ENCODE measurements around the gene ANO1.

The ANO1 gene

GRCh38 chr11:70080763-70081162 is 2.6 kb downstream of the ANO1 start:
- no peak for TF ChIP-seq CTCF (IDR thresholded peaks at IDR 0.05; ENCODE audit: low read depth, low read length)
- no peak overlapping the region for H3K4me3 ChIP-seq (ENCODE audit: low read depth, low read length)

DNA sequence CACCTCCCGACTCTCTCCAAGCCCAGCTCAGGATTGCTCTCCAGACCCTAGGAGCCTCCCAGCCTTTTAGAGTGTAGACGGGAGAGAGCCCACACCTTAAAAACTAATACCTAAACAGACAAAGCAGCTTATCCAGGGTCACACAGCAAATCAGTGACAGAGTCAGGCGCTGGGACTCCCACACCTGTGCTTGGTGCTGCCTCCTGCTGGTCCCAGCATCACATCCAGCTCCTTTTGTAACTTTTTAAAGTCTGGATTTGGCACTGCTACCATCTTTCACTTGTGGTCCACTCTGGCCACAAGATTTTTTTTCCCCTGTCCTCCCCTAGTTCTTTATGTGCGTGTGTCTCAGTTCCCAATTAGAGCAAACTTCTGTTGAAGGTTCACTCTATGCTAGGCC is 4.7 kb downstream of the ANO1 start:
- H3K4me3 ChIP-seq (ENCODE audit: low read depth, low read length), result no peak overlapping the region
- TF ChIP-seq CTCF (IDR thresholded peaks at IDR 0.05; ENCODE audit: low read depth, low read length), result 0 out of 2 replicates have a peak, but pooled peaks have one; percentile 17

DNA sequence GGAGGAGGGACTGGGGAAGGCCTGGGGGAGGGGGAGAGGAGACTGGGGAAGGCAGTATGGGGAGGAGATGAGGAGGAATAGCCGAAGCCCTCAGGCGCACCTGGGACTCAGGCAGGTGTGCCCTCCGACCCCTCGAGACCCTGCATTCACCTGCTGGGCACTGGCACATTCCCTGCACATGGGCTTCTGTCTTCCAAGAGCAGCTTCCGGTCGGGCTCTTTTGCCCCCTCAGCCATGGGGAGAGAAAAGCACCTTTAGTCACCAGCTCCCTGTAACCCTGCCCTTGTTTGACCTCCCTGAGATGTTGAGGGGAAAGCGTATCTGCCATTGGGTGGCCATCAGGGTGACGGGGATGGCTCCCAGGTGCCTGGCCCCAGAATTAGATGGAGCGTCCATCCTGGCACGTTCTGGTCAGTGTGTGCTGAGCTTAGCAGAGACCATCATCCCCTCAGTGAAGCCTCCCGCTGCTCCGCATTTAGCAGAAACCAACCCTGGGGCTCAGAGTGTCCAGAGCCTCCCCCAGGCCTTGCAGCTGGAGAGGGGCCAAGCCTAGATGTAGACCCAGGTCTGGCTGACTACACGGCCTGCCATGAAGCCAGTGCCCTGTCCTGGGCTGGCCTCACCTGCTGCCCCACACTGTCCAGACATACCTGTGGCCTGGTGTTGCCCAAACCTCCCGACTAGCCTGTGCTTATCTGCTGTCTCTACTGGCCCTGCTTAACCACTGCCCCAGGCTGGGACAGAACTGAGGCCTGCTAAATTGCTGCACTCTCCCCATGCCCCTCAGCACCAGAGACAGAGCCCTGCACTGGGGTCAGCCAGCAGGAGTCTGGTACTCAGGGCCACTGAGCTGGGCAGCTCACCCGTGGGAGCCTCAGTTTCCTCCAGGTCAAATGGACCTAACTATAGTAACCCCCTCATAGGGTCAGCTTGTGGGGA is 6.2 kb downstream of the ANO1 start:
- no peak overlapping the region for H3K4me3 ChIP-seq (ENCODE audit: low read depth, low read length)
- TF ChIP-seq CTCF (IDR thresholded peaks at IDR 0.05; ENCODE audit: low read depth, low read length), result no peak

DNA sequence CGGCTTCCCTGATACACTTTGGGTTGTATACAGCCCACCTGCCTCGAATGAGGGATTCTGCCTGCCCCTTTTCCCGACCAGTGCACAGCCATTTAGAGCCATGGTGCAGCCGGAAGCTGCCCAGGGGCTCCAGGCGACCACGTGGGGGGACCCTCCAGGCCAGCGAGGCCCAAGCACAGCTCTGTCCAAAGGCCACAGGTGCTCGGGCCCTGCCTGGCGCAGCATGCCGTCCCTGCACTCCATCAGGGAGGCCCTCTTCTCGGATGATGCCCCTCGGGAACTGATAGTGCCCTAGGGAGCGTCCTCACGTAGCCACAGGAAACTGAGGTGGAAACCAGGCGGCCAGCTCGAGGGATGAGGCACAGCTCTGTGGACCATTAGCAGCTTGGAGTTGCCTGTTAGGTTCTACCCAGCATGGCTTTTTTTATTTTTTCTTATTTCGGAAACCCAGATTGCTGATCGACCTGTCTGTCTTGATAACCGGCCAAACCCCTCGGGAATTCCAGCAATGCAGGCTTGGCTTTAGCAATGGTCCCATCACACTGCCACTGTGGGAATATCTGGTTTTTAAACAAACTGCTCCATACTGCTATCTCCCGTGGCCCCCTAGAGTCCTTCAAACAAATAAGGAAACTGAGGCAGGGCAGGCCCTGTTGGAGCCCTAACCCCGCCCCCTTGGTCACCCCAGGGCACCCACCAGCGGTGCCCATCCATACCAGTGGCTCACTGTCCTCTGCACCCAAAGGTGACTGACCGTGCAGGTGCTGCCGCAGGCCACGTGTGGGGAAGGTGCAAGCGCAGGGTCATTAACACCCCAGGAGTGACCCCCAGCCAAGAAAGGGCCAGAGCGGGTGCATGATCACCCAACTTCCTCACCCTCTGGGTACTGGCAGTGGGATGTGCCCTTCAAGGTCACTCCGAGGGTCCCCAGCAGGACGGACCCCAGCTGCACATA is 8.0 kb downstream of the ANO1 start:
- no peak overlapping the region for H3K4me3 ChIP-seq (ENCODE audit: low read depth, low read length)
- TF ChIP-seq CTCF (IDR thresholded peaks at IDR 0.05; ENCODE audit: low read depth, low read length), result no peak

DNA sequence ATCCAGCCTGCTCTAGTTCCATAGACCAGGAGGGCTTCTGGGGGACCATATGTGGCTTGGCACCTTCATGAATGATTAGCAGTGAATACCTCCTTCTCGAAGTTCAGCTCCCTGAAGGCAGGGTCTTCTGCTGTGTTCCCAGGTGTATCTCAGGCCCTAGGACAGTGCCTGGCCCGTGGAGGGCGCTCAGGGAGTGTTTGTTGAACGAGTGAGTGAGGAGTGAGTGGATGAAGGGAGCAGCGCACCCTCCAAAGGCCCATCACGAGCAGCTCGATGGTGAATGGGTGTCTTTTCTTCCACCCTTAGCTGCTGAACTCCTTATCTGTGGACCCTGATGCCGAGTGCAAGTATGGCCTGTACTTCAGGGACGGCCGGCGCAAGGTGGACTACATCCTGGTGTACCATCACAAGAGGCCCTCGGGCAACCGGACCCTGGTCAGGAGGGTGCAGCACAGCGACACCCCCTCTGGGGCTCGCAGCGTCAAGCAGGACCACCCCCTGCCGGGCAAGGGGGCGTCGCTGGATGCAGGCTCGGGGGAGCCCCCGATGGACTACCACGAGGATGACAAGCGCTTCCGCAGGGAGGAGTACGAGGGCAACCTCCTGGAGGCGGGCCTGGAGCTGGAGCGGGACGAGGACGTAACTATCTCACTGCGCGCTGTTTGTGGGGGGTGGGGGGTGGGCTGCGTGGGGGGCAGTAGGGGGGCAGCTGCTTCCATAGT is 9.5 kb downstream of the ANO1 start:
- no peak overlapping the region for H3K4me3 ChIP-seq (ENCODE audit: low read depth, low read length)

More for the DNA sequence above, 9.5 kb downstream of the ANO1 start:
- TF ChIP-seq CTCF (IDR thresholded peaks at IDR 0.05; ENCODE audit: low read depth, low read length), result no peak
